Mucosa of descending colon (tissue), 3 donors: Measurements from ENCODE around the gene PNPLA1. TPM values are rescaled to one million over a fixed set of nuclear protein-coding genes. Genes with fewer than 3 reads are reported as not detected.

Experiments used
- ATAC-seq: fragments of 200-7000 bp; cut with Tn5 transposase; one replicate; pipeline ENCODE4 v1.9.1; 2020; ENCODE audit warnings: mild to moderate bottlenecking, moderate library complexity
- DNase-seq, 3 donors: peaks; one replicate each; pipeline ENCODE4 v3.0.0-alpha.2; 2020
- H3K36me3 ChIP-seq: fragments of 200-600 bp; one replicate; pipeline ENCODE4 v1.8.0; 2021; ENCODE audit warnings: low read depth, mild to moderate bottlenecking
- H3K4me1 ChIP-seq: fragments of 200-600 bp; one replicate; pipeline ENCODE4 v1.8.0; 2021; ENCODE audit warnings: low read depth, mild to moderate bottlenecking
- H3K4me3 ChIP-seq: fragments of 200-600 bp; one replicate; pipeline ENCODE4 v1.8.0; 2021; ENCODE audit warnings: mild to moderate bottlenecking
- H3K9me3 ChIP-seq: fragments of 200-600 bp; one replicate; pipeline ENCODE4 v1.8.0; 2021; ENCODE audit warnings: mild to moderate bottlenecking
- intact Hi-C, 2 donors: fragments of 100-400 bp; cut with DNase I in 1 of 2; cut with micrococcal nuclease in 1 of 2; formaldehyde crosslinking; loops; one replicate each; pipeline versions ENCODE4 v1.11.0 to v1.11.1; 2022; cut with DNase I, micrococcal nuclease
- total RNA-seq, 3 donors: library from RNA; stranded (reverse); fragmentation: NEBNext Ultra II Directional in 2 of 3; extraction: Animal tissue kit (Norgen Biotek cat#: 25700) in 2 of 3; gene quantifications; one replicate each; pipeline versions ENCODE4 v1.2.1 to v1.2.4, GENCODE V29; 2021 to 2023
- TF ChIP-seq, protein P1 (sequence below): fragments of 200-600 bp; IDR thresholded peaks from one replicate; pipeline ENCODE4 v1.8.0; 2022; ENCODE audit warnings: antibody characterized with exemption, mild to moderate bottlenecking
- donor health status: DM: no; HTN: no; CAD: no; lungs with moderate emphysema.
- donor health status: DM: no; HTN: no; CAD: no.
- donor health status: DM: no; HTN: yes; CAD: no.

Gene PNPLA1
- total RNA-seq, 3 donors from 2014 or later, result 0.19 to 0.38 (median 0.27) TPM

GRCh38 chr6:36242626-36243025 is 27.2 kb upstream of the PNPLA1 start:
- Histone ChIP-seq H3K4me3 (no peak overlapping the region), H3K36me3 (no peaks in the 10 kb centered on the region), H3K4me1 (peaks cover 5% of the 10 kb centered on the region), H3K9me3 (no peaks in the 10 kb centered on the region)
- intact Hi-C loops, result no loop called here
- no peak for DNase-seq
- TF ChIP-seq, protein P1, sequence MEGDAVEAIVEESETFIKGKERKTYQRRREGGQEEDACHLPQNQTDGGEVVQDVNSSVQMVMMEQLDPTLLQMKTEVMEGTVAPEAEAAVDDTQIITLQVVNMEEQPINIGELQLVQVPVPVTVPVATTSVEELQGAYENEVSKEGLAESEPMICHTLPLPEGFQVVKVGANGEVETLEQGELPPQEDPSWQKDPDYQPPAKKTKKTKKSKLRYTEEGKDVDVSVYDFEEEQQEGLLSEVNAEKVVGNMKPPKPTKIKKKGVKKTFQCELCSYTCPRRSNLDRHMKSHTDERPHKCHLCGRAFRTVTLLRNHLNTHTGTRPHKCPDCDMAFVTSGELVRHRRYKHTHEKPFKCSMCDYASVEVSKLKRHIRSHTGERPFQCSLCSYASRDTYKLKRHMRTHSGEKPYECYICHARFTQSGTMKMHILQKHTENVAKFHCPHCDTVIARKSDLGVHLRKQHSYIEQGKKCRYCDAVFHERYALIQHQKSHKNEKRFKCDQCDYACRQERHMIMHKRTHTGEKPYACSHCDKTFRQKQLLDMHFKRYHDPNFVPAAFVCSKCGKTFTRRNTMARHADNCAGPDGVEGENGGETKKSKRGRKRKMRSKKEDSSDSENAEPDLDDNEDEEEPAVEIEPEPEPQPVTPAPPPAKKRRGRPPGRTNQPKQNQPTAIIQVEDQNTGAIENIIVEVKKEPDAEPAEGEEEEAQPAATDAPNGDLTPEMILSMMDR, result no peak
- no peak for ATAC-seq

- no peak overlapping the region for H3K4me3 ChIP-seq
- DNase-seq (no peak), ATAC-seq (no peak)
- peaks cover 5% of the 10 kb centered on the region for H3K4me1 ChIP-seq
- intact Hi-C loops, result no loop called here
- no peaks in the 10 kb centered on the region for H3K9me3 ChIP-seq
- TF ChIP-seq, protein P1, result no peak
- H3K36me3 ChIP-seq, result no peaks in the 10 kb centered on the region
Observed at GRCh38 chr6:36243562-36244212, 26.2 kb upstream of the PNPLA1 start.

GRCh38 chr6:36244641-36245280 is 25.1 kb upstream of the PNPLA1 start:
- ATAC-seq (no peak), DNase-seq (no peak)
- H3K4me1 ChIP-seq, result peaks cover 5% of the 10 kb centered on the region
- H3K4me3 ChIP-seq, result no peak overlapping the region
- no peaks in the 10 kb centered on the region for H3K9me3 ChIP-seq
- H3K36me3 ChIP-seq, result no peaks in the 10 kb centered on the region
- intact Hi-C loops, result no loop called here
- TF ChIP-seq, protein P1, result no peak

- H3K9me3 ChIP-seq, result no peaks in the 10 kb centered on the region
- H3K36me3 ChIP-seq, result no peaks in the 10 kb centered on the region
- H3K4me1 ChIP-seq, result peaks cover 5% of the 10 kb centered on the region
- ATAC-seq, result peak; percentile 92
- TF ChIP-seq, protein P1, result no peak
- intact Hi-C loops, result no loop called here
- H3K4me3 ChIP-seq, result no peak overlapping the region
- peak; percentile 69 to 84 (median 79) for DNase-seq
Observed at GRCh38 chr6:36245572-36246061, 24.2 kb upstream of the PNPLA1 start.

DNA sequence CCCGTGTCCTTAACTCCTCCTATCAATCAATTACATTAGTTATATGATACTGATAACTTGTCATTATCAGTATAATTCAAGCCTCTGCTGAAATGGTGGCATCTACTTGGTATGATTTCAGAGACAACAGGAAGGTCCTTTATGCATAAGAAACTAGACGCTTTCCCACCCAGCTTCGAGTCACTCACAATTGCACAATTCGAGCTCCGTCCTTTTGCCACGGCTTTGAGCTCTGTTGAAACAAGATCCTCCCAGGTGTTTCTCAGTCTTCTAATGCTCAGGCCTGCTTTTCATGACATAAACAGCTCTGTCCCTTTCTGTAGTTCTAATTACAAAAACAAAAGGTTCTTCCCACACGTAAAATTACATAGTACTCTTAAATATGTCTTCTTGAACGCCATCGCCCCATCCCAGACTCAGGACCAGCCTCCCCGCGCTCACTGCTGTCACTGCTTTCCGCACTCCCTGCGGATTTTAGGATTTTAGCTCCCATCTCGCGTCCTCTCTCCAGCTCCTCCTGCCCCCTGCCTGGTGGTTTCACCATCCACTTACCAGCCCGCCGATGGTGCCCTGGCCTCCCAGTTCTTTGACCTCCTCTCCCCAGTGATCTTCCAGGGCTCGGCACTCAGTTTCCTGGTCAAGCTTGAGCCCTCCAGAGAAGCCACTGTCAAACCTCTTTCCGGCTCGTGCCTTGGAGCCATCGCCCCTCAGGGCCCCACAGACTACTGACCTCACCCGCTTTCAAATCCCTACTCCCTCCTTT is 23.2 kb upstream of the PNPLA1 start:
- intact Hi-C loops, result no loop called here
- Histone ChIP-seq H3K9me3 (no peaks in the 10 kb centered on the region), H3K36me3 (no peaks in the 10 kb centered on the region), H3K4me1 (peaks cover 5% of the 10 kb centered on the region), H3K4me3 (no peak overlapping the region)
- no peak for ATAC-seq
- TF ChIP-seq, protein P1, result no peak
- DNase-seq, result no peak
